Measurements from ENCODE around the gene GAPVD1. TPM values are rescaled to one million over a fixed set of nuclear protein-coding genes. Genes with fewer than 3 reads are reported as not detected.

GAPVD1 gene
- total RNA-seq, 1 experiment from 2014 or later: 53.1 TPM

DNA sequence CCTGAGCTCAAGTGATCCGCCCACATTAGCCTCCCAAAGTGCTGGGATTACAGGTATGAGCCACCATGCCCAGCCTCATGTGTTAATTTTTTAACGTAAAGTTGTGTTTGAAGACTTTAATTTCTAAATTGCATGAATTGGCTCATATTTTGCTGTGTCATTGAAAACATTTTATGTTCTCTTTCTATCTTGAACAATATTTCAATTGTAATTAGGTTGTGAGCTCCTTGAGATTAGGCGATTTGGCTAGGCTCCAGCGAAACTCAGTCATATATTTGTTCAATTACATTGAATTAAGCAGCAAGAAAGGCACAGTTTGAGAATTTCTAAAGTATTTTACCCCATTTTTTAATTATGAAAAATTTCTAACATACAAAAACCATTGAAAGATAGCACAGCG is 34.0 kb downstream of the GAPVD1 start:
- H3K36me3 ChIP-seq (ENCODE audit: control insufficient read depth in 1 of 2, insufficient read depth in 2 of 2, low read length in 2 of 2): no peaks in the 10 kb centered on the region
- H3K4me1 ChIP-seq (ENCODE audit: control insufficient read depth in 1 of 2, insufficient read depth in 2 of 2, low read length in 2 of 2): peaks cover 0 to 7% of the 10 kb centered on the region in 2 experiments; a peak in 2 of 4 replicates
- intact Hi-C loops (cut with micrococcal nuclease): no loop called here
- H3K27ac ChIP-seq (ENCODE audit: low read depth, low read length): no peak overlapping the region
- ChIA-PET RAD21 (ENCODE audit: low non-redundant PET in 1 of 2, low total read pairs in 2 of 2, uncharacterized antibody in 2 of 2, unreplicated experiment in 2 of 2) (no interaction called here), POLR2A (interaction anchor here (0.7 to 1.2 kb wide), 2 partner anchors 63 to 1839 kb away, joined by 3 to 5 read pairs; no protein-coding TSS in a partner anchor), CTCF (no interaction called here)
- DNase-seq (ENCODE audit: low read depth, low spot score) (no peak), ATAC-seq (no peak)
- no peaks in the 10 kb centered on the region for H3K9me2 ChIP-seq (ENCODE audit: insufficient read depth)
- H3K9ac ChIP-seq (ENCODE audit: low read length): no peak overlapping the region
- no peaks in the 10 kb centered on the region for H3K9me3 ChIP-seq (ENCODE audit: control insufficient read depth in 1 of 2, insufficient read depth in 1 of 2, low read depth in 1 of 2, low read length in 2 of 2)
- peaks cover 7% of the 10 kb centered on the region; the same call in 1 of the 2 replicates for H4K20me1 ChIP-seq (ENCODE audit: insufficient read depth)
- H3K4me3 ChIP-seq (replicated peaks in 1 of 2; ENCODE audit: low read depth in 1 of 2, low read length in 2 of 2): no peak overlapping the region
- H2AFZ ChIP-seq (ENCODE audit: low read depth, low read length, poor library complexity, severe bottlenecking): no peak overlapping the region
- peaks cover 60% of the 10 kb centered on the region for H3K79me2 ChIP-seq (ENCODE audit: insufficient read depth, low read length)
- no TSS peak for BruUV-seq (replicated peaks)
- H3K4me2 ChIP-seq (ENCODE audit: low read length): no peak overlapping the region
- TF ChIP-seq YY1 (IDR thresholded peaks at IDR 0.05; ENCODE audit: extremely low read depth, insufficient replicate concordance, low read depth, low read length) (no peak), SP1 (IDR thresholded peaks at IDR 0.05; ENCODE audit: low read depth) (no peak), EZH2phosphoT487 (IDR thresholded peaks at IDR 0.05; ENCODE audit: borderline replicate concordance) (no peak), EGR1 (IDR thresholded peaks at IDR 0.05; ENCODE audit: low read depth) (no peak), FOSL1 (IDR thresholded peaks at IDR 0.05; ENCODE audit: low read depth) (no peak), CBX3 (IDR thresholded peaks at IDR 0.05; ENCODE audit: low read depth) (no peak), SRF (IDR thresholded peaks at IDR 0.05; ENCODE audit: low read depth) (no peak), POLR2AphosphoS5 (IDR thresholded peaks at IDR 0.05; ENCODE audit: low read depth, low read length) (no peak), ELF1 (IDR thresholded peaks at IDR 0.05; ENCODE audit: borderline replicate concordance, low read depth) (no peak), EZH2 (IDR thresholded peaks at IDR 0.05) (no peak), JUND (IDR thresholded peaks at IDR 0.05) (no peak), TCF7L2 (IDR thresholded peaks at IDR 0.05; ENCODE audit: borderline replicate concordance, extremely low read depth, insufficient read depth, insufficient read length) (no peak), CEBPB (IDR thresholded peaks at IDR 0.05; ENCODE audit: low read depth) (no peak), POLR2A (IDR thresholded peaks at IDR 0.05; ENCODE audit: borderline replicate concordance, extremely low read depth, insufficient read depth, insufficient read length) (no peak), SIN3A (IDR thresholded peaks at IDR 0.05; ENCODE audit: low read depth) (no peak)
- TF ChIP-seq, protein P1, sequence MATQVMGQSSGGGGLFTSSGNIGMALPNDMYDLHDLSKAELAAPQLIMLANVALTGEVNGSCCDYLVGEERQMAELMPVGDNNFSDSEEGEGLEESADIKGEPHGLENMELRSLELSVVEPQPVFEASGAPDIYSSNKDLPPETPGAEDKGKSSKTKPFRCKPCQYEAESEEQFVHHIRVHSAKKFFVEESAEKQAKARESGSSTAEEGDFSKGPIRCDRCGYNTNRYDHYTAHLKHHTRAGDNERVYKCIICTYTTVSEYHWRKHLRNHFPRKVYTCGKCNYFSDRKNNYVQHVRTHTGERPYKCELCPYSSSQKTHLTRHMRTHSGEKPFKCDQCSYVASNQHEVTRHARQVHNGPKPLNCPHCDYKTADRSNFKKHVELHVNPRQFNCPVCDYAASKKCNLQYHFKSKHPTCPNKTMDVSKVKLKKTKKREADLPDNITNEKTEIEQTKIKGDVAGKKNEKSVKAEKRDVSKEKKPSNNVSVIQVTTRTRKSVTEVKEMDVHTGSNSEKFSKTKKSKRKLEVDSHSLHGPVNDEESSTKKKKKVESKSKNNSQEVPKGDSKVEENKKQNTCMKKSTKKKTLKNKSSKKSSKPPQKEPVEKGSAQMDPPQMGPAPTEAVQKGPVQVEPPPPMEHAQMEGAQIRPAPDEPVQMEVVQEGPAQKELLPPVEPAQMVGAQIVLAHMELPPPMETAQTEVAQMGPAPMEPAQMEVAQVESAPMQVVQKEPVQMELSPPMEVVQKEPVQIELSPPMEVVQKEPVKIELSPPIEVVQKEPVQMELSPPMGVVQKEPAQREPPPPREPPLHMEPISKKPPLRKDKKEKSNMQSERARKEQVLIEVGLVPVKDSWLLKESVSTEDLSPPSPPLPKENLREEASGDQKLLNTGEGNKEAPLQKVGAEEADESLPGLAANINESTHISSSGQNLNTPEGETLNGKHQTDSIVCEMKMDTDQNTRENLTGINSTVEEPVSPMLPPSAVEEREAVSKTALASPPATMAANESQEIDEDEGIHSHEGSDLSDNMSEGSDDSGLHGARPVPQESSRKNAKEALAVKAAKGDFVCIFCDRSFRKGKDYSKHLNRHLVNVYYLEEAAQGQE (IDR thresholded peaks at IDR 0.05; ENCODE audit: low read depth): no peak
- TF ChIP-seq, protein P2, sequence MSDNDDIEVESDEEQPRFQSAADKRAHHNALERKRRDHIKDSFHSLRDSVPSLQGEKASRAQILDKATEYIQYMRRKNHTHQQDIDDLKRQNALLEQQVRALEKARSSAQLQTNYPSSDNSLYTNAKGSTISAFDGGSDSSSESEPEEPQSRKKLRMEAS (IDR thresholded peaks at IDR 0.05): no peak
- TF ChIP-seq, protein P3, sequence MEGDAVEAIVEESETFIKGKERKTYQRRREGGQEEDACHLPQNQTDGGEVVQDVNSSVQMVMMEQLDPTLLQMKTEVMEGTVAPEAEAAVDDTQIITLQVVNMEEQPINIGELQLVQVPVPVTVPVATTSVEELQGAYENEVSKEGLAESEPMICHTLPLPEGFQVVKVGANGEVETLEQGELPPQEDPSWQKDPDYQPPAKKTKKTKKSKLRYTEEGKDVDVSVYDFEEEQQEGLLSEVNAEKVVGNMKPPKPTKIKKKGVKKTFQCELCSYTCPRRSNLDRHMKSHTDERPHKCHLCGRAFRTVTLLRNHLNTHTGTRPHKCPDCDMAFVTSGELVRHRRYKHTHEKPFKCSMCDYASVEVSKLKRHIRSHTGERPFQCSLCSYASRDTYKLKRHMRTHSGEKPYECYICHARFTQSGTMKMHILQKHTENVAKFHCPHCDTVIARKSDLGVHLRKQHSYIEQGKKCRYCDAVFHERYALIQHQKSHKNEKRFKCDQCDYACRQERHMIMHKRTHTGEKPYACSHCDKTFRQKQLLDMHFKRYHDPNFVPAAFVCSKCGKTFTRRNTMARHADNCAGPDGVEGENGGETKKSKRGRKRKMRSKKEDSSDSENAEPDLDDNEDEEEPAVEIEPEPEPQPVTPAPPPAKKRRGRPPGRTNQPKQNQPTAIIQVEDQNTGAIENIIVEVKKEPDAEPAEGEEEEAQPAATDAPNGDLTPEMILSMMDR (IDR thresholded peaks at IDR 0.05 in 2 of 3, conservative IDR thresholded peaks at IDR 0.05 in 1 of 3; ENCODE audit: borderline replicate concordance in 1 of 3, insufficient read depth in 1 of 3, low read depth in 2 of 3, low read length in 2 of 3): no peak
- TF ChIP-seq, protein P4, sequence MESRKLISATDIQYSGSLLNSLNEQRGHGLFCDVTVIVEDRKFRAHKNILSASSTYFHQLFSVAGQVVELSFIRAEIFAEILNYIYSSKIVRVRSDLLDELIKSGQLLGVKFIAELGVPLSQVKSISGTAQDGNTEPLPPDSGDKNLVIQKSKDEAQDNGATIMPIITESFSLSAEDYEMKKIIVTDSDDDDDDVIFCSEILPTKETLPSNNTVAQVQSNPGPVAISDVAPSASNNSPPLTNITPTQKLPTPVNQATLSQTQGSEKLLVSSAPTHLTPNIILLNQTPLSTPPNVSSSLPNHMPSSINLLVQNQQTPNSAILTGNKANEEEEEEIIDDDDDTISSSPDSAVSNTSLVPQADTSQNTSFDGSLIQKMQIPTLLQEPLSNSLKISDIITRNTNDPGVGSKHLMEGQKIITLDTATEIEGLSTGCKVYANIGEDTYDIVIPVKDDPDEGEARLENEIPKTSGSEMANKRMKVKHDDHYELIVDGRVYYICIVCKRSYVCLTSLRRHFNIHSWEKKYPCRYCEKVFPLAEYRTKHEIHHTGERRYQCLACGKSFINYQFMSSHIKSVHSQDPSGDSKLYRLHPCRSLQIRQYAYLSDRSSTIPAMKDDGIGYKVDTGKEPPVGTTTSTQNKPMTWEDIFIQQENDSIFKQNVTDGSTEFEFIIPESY (IDR thresholded peaks at IDR 0.05; ENCODE audit: extremely low read depth, insufficient replicate concordance, low read length): no peak
- TF ChIP-seq, protein P5, sequence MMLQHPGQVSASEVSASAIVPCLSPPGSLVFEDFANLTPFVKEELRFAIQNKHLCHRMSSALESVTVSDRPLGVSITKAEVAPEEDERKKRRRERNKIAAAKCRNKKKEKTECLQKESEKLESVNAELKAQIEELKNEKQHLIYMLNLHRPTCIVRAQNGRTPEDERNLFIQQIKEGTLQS (IDR thresholded peaks at IDR 0.05): no peak
- H3K27me3 ChIP-seq (ENCODE audit: insufficient read depth, low read length): no peaks in the 10 kb centered on the region
